RWPE1 (cell line): ENCODE data around the gene TH.

Source experiments
- CTCF ChIA-PET: fragments of 350-600 bp; sonication (Branson Sonifier 250); formaldehyde crosslinking; extraction: SDS; loops from one replicate; lab custom pipeline; 2021; lab: Yijun Ruan, JAX
- POLR2A ChIA-PET: fragments of 400-600 bp; formaldehyde crosslinking; extraction: SDS; loops from one replicate; lab custom pipeline; 2020; ENCODE audit warnings: antibody characterized with exemption; ENCODE audit not compliant: low non-redundant PET; lab: Yijun Ruan, JAX
- DNase-seq: peaks from one replicate; pipeline ENCODE4 v3.0.0; 2012; ENCODE audit warnings: low spot score
- H3K27ac ChIP-seq: fragments of 450-650 bp; 2 replicates; pipeline ENCODE4 v1.5.1; 2017
- CTCF ChIP-seq: fragments of 450-650 bp; conservative IDR thresholded peaks from 2 replicates; pipeline ENCODE4 v1.5.1; 2017; ENCODE audit warnings: low read depth, mild to moderate bottlenecking

TH gene

DNA sequence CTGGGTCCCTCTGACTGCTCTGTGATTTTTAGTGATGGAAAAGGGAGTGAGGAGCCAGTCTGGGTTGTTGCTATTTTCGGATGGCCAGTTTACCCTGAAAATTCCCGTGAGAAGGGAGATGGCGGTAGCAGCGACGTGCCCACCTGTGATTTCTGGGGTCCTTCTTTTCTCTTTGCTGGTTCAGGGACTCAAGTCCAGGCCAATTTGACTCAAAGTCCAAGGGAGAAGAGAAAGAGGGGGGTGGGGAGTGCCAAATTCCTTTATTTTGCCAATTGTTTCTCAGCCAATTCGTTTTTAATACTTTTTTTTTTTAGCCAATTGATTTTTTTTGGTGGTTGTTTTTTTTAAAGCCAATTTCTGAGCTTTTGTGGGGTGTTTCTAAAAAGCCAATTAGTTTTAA is 39.4 kb downstream of the TH start:
- no peak overlapping the region for H3K27ac ChIP-seq
- DNase-seq = no peak
- no peak for TF ChIP-seq CTCF
- POLR2A ChIA-PET = no interaction called here
- CTCF ChIA-PET = interaction anchor here (1.2 kb wide), 1 partner anchor 19 kb away, joined by 5 read pairs; no protein-coding TSS in a partner anchor

- no peak overlapping the region for H3K27ac ChIP-seq
- no peak for TF ChIP-seq CTCF
- ChIA-PET CTCF (no interaction called here), POLR2A (no interaction called here)
- DNase-seq = no peak
Measured at GRCh38 chr11:2131371-2132236, 40.0 kb downstream of the TH start.

DNA sequence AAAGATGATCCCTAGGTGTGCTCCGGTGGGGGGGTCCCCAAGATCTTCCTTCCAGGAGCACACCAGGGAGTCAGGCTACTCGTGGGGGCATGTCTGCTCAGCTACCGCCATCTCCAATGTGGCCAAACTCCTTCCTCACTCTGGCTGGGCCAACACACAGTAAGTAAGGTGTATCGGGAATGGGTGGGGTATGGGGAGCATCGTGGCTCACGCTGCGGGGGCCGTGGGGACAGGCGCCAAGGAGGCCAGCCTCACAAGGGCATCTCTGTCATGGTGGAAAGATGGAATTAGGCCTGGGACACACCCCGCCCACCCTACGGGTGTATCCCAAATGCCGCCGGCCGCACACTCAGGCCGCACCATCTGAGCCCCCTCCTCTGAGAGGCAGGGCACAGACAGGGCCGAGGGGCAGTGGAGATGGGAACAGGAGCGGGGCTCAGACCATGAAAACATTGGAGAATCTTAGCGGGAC is 40.7 kb downstream of the TH start:
- H3K27ac ChIP-seq = no peak overlapping the region
- POLR2A ChIA-PET = no interaction called here
- TF ChIP-seq CTCF = no peak
- CTCF ChIA-PET = no interaction called here
- DNase-seq = no peak

DNA sequence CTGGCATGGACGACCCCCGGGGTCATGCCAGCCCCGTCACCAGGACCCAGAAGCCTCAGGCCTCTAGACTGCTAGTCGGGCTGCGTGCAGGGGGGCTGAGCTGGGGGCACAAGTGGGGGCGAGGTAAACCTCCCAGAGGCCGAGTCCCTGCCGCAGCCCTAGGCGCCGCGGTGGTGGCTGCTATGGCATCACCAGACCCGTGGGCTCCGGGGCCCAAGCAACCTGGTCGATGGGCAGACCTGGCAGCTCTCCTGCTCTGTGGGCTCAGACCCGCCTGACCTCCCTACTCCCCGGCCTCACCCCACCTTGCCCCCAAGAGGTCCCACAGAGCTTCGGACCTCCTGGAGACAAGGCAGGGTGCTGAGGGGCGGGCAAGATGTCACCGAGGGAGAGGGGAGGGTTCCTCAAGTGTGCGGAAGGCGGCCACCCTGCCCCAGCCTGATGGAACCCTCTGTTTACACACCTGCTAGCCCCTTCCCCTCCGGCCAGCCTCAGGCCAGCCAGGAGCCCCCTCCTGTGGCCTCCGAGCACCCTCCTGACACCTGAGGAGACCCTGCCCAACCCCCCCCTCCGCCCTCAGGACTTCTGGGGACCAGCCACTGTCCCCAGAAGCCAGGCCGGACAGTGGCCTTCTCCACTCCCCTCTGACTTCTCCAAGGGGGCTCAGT is 41.8 kb downstream of the TH start:
- TF ChIP-seq CTCF = no peak
- no peak overlapping the region for H3K27ac ChIP-seq
- CTCF ChIA-PET = no interaction called here
- POLR2A ChIA-PET = no interaction called here
- DNase-seq = no peak

- POLR2A ChIA-PET = no interaction called here
- DNase-seq = no peak
- CTCF ChIA-PET = no interaction called here
- no peak overlapping the region for H3K27ac ChIP-seq
- no peak for TF ChIP-seq CTCF
Measured at GRCh38 chr11:2129308-2129698, 42.3 kb downstream of the TH start.

GRCh38 chr11:2128511-2129307 is 42.9 kb downstream of the TH start:
- CTCF ChIA-PET = interaction anchor here (0.7 kb wide), 1 partner anchor 175 kb away, joined by 5 read pairs; no protein-coding TSS in a partner anchor
- TF ChIP-seq CTCF = no peak

More at GRCh38 chr11:2128511-2129307, 42.9 kb downstream of the TH start:
- DNase-seq = no peak
- no peak overlapping the region for H3K27ac ChIP-seq
- POLR2A ChIA-PET = no interaction called here
